Measurements from ENCODE around the gene SLC19A2. TPM values are rescaled to one million over a fixed set of nuclear protein-coding genes. Genes with fewer than 3 reads are reported as not detected.

Gene SLC19A2
- total and polyA plus RNA-seq, 2 donors (not counting 3 experiments of a cell fraction or from before 2014, with no cell fraction given), result 5.2 to 5.4 TPM

GRCh38 chr1:169523904-169524303, 38.2 kb upstream of the SLC19A2 start:
- BruUV-seq (replicated peaks), result no TSS peak
- Histone ChIP-seq H3K4me3 (replicated peaks in 1 of 3; ENCODE audit: insufficient read depth in 1 of 3, low read depth in 1 of 3, low read length in 3 of 3) (no peak overlapping the region), H3K36me3 (ENCODE audit: control insufficient read depth in 2 of 2, extremely low read depth in 1 of 2, insufficient read depth in 2 of 2, low read length in 2 of 2) (no peaks in the 10 kb centered on the region), H3K79me2 (ENCODE audit: control insufficient read depth, insufficient read depth, low read length) (no peaks in the 10 kb centered on the region), H3K9me3 (replicated peaks; ENCODE audit: control insufficient read depth, insufficient read depth, low read length) (no peaks in the 10 kb centered on the region), H3K9me1 (replicated peaks; ENCODE audit: control insufficient read depth, extremely low read depth, insufficient read depth, low read length) (no peaks in the 10 kb centered on the region), H3K27me3 (ENCODE audit: control insufficient read depth in 2 of 2, insufficient read depth in 2 of 2, low read length in 2 of 2) (no peaks in the 10 kb centered on the region), H3K9ac (replicated peaks; ENCODE audit: extremely low read depth, insufficient read depth, low read length) (no peak overlapping the region), H2AFZ (ENCODE audit: low read depth, low read length) (no peak overlapping the region), H3K4me2 (ENCODE audit: insufficient read depth, low read length) (no peak overlapping the region), H3K4me1 (ENCODE audit: control insufficient read depth, extremely low read depth, insufficient read depth, low read length) (no peaks in the 10 kb centered on the region), H3K27ac (ENCODE audit: insufficient read depth, low read depth, low read length) (no peak overlapping the region), H4K20me1 (replicated peaks; ENCODE audit: control insufficient read depth, extremely low read depth, insufficient read depth, low read length) (no peaks in the 10 kb centered on the region)
- POLR2A ChIA-PET, result no interaction called here
- dilution Hi-C loops (cut with MboI; ENCODE audit: extremely low pct_ligation_motif_present, low sequenced_read_pairs) (no loop called here), intact Hi-C loops (cut with micrococcal nuclease) (no loop called here)
- TF ChIP-seq JUN (IDR thresholded peaks at IDR 0.05; ENCODE audit: borderline replicate concordance, insufficient read depth, insufficient read length, low read depth) (no peak), GATA2 (IDR thresholded peaks at IDR 0.05; ENCODE audit: insufficient read depth, insufficient read length, low read depth, low read length) (no peak), EZH2 (IDR thresholded peaks at IDR 0.05; ENCODE audit: borderline replicate concordance, low read depth, low read length, severe bottlenecking) (no peak), FOS (IDR thresholded peaks at IDR 0.05; ENCODE audit: borderline replicate concordance, insufficient read depth, low read length) (no peak), MAX (IDR thresholded peaks at IDR 0.05; ENCODE audit: insufficient read depth, insufficient read length) (no peak), POLR2AphosphoS5 (IDR thresholded peaks at IDR 0.05; ENCODE audit: insufficient read depth, low read depth, low read length) (no peak), POLR2A (IDR thresholded peaks at IDR 0.05; ENCODE audit: low read depth, low read length) (no peak), MYC (IDR thresholded peaks at IDR 0.05; ENCODE audit: low read depth, low read length) (no peak)
- TF ChIP-seq, protein P1, sequence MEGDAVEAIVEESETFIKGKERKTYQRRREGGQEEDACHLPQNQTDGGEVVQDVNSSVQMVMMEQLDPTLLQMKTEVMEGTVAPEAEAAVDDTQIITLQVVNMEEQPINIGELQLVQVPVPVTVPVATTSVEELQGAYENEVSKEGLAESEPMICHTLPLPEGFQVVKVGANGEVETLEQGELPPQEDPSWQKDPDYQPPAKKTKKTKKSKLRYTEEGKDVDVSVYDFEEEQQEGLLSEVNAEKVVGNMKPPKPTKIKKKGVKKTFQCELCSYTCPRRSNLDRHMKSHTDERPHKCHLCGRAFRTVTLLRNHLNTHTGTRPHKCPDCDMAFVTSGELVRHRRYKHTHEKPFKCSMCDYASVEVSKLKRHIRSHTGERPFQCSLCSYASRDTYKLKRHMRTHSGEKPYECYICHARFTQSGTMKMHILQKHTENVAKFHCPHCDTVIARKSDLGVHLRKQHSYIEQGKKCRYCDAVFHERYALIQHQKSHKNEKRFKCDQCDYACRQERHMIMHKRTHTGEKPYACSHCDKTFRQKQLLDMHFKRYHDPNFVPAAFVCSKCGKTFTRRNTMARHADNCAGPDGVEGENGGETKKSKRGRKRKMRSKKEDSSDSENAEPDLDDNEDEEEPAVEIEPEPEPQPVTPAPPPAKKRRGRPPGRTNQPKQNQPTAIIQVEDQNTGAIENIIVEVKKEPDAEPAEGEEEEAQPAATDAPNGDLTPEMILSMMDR (IDR thresholded peaks at IDR 0.05; ENCODE audit: extremely low read depth in 1 of 2, insufficient read depth in 1 of 2, low read depth in 1 of 2, low read length in 2 of 2), result no peak
- CTCF ChIA-PET, result no interaction called here
- no peak for DNase-seq (ENCODE audit: low read depth, low spot score)
- no peak for FAIRE-seq

Data from endothelial cell of umbilical vein (primary cell).